Lower leg skin (tissue), 3 donors: ENCODE measurements around the gene BOK.

Experiments used
- POLR2A ChIP-seq, 2 donors: fragments of 450-650 bp; IDR thresholded peaks; one replicate each; pipeline ENCODE4 v1.6.1; 2016 to 2017; ENCODE audit warnings: antibody characterized with exemption in 2 of 2, mild to moderate bottlenecking in 1 of 2, moderate library complexity in 1 of 2
- TF ChIP-seq, protein P1 (sequence below), 3 donors: fragments of 450-650 bp; IDR thresholded peaks; one replicate each; pipeline ENCODE4 v1.5.1; 2016; ENCODE audit warnings: antibody characterized with exemption in 3 of 3, mild to moderate bottlenecking in 3 of 3, moderate library complexity in 2 of 3

DNA sequence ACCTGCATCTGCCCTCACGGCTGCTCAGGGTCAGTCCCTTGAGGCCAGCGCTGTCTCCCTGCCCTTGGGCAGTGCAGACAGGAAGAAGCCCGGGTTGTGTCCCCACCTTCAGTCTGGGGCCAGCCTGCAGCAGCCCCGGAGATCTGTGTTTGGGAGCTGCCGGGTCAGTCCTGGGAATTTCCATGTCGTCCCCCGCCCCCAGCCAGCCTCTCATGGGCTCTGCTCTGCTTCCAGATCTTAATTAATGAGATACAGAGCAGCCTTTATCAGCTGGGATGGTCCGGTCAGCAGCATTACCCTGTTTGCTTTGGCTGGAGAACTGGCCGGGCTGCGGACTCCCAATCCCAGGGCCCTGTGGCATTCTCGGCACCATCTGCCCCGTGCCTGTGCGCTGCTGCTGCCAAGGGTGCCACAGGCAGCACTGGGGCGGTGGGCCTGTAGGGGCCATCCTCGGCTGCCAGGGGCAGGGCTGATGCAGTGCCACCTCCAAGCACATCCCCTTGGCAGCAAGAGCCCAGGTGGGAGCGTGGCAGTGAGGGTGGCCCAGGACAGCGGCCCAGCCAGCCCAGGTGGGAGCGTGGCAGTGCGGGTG lies 2.4 kb downstream of the BOK start:
- TF ChIP-seq, protein P1, sequence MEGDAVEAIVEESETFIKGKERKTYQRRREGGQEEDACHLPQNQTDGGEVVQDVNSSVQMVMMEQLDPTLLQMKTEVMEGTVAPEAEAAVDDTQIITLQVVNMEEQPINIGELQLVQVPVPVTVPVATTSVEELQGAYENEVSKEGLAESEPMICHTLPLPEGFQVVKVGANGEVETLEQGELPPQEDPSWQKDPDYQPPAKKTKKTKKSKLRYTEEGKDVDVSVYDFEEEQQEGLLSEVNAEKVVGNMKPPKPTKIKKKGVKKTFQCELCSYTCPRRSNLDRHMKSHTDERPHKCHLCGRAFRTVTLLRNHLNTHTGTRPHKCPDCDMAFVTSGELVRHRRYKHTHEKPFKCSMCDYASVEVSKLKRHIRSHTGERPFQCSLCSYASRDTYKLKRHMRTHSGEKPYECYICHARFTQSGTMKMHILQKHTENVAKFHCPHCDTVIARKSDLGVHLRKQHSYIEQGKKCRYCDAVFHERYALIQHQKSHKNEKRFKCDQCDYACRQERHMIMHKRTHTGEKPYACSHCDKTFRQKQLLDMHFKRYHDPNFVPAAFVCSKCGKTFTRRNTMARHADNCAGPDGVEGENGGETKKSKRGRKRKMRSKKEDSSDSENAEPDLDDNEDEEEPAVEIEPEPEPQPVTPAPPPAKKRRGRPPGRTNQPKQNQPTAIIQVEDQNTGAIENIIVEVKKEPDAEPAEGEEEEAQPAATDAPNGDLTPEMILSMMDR (IDR thresholded peaks at IDR 0.05), result no peak
- TF ChIP-seq POLR2A (IDR thresholded peaks at IDR 0.05), result no peak
